ENCODE results near the gene NEO1. TPM values are rescaled to one million over a fixed set of nuclear protein-coding genes. Genes with fewer than 3 reads are reported as not detected.

Gene NEO1
- total and polyA plus RNA-seq, 2 experiments from 2014 or later, result 39.1 to 64.0 TPM

GRCh38 chr15:73268457-73268856 is 216.2 kb downstream of the NEO1 start:
- TF ChIP-seq CTCF (IDR thresholded peaks at IDR 0.05; ENCODE audit: poor library complexity), result no peak
- no peak for TF ChIP-seq EZH2phosphoT487 (IDR thresholded peaks at IDR 0.05; ENCODE audit: low read depth, severe bottlenecking, unreplicated experiment)
- no peak for TF ChIP-seq EZH2 (IDR thresholded peaks at IDR 0.05; ENCODE audit: borderline replicate concordance)
- peaks cover 12% of the 10 kb centered on the region for H3K4me1 ChIP-seq (ENCODE audit: insufficient read depth)
- H3K4me3 ChIP-seq, result no peak overlapping the region
- H3K9me3 ChIP-seq (ENCODE audit: low read depth), result no peaks in the 10 kb centered on the region
- no peak overlapping the region for H3K27ac ChIP-seq
- H3K27me3 ChIP-seq, result no peaks in the 10 kb centered on the region
- no peaks in the 10 kb centered on the region for H3K79me2 ChIP-seq
- H3K4me2 ChIP-seq, result no peak overlapping the region
- WGBS (ENCODE audit: low lambda C conversion rate, missing lambda C conversion rate), result 97% methylated on average over 1 of the region's 1 CpG
- H3K9me2 ChIP-seq (replicated peaks; ENCODE audit: insufficient read depth), result no peaks in the 10 kb centered on the region
- DNase-seq (ENCODE audit: low spot score), result no peak
- H2AFZ ChIP-seq, result no peak overlapping the region
- no peaks in the 10 kb centered on the region for H3K36me3 ChIP-seq (replicated peaks; ENCODE audit: insufficient read depth, low read depth)
- H4K20me1 ChIP-seq (ENCODE audit: insufficient read depth, poor library complexity, severe bottlenecking), result no peaks in the 10 kb centered on the region

GRCh38 chr15:73270366-73271097 is 218.3 kb downstream of the NEO1 start:
- DNase-seq (ENCODE audit: low spot score), result no peak
- H3K27me3 ChIP-seq, result no peaks in the 10 kb centered on the region
- H3K4me2 ChIP-seq, result no peak overlapping the region
- no peaks in the 10 kb centered on the region for H3K36me3 ChIP-seq (replicated peaks; ENCODE audit: insufficient read depth, low read depth)
- no peaks in the 10 kb centered on the region for H3K9me3 ChIP-seq (ENCODE audit: low read depth)
- H3K4me1 ChIP-seq (ENCODE audit: insufficient read depth), result peaks cover 12% of the 10 kb centered on the region
- TF ChIP-seq EZH2 (IDR thresholded peaks at IDR 0.05; ENCODE audit: borderline replicate concordance), result no peak
- no peak for TF ChIP-seq EZH2phosphoT487 (IDR thresholded peaks at IDR 0.05; ENCODE audit: low read depth, severe bottlenecking, unreplicated experiment)
- TF ChIP-seq CTCF (IDR thresholded peaks at IDR 0.05; ENCODE audit: poor library complexity), result no peak
- H4K20me1 ChIP-seq (ENCODE audit: insufficient read depth, poor library complexity, severe bottlenecking), result no peaks in the 10 kb centered on the region
- H3K4me3 ChIP-seq, result no peak overlapping the region
- no peaks in the 10 kb centered on the region for H3K79me2 ChIP-seq
- WGBS (ENCODE audit: low lambda C conversion rate, missing lambda C conversion rate), result 77% methylated on average over 3 of the region's 3 CpGs
- H2AFZ ChIP-seq, result no peak overlapping the region
- H3K9me2 ChIP-seq (replicated peaks; ENCODE audit: insufficient read depth), result no peaks in the 10 kb centered on the region
- peak overlapping the region; percentile 8 for H3K27ac ChIP-seq

- no peaks in the 10 kb centered on the region for H3K9me3 ChIP-seq (ENCODE audit: low read depth)
- no peaks in the 10 kb centered on the region for H3K9me2 ChIP-seq (replicated peaks; ENCODE audit: insufficient read depth)
- H3K36me3 ChIP-seq (replicated peaks; ENCODE audit: insufficient read depth, low read depth), result no peaks in the 10 kb centered on the region
- H3K4me2 ChIP-seq, result no peak overlapping the region
- H4K20me1 ChIP-seq (ENCODE audit: insufficient read depth, poor library complexity, severe bottlenecking), result no peaks in the 10 kb centered on the region
- peaks cover 12% of the 10 kb centered on the region for H3K4me1 ChIP-seq (ENCODE audit: insufficient read depth)
- TF ChIP-seq EZH2phosphoT487 (IDR thresholded peaks at IDR 0.05; ENCODE audit: low read depth, severe bottlenecking, unreplicated experiment) (no peak), CTCF (IDR thresholded peaks at IDR 0.05; ENCODE audit: poor library complexity) (peak; percentile 75), EZH2 (IDR thresholded peaks at IDR 0.05; ENCODE audit: borderline replicate concordance) (no peak)
- peak; percentile 77 for DNase-seq (ENCODE audit: low spot score)
- no peaks in the 10 kb centered on the region for H3K27me3 ChIP-seq
- no peak overlapping the region for H2AFZ ChIP-seq
- no peak overlapping the region for H3K4me3 ChIP-seq
- H3K79me2 ChIP-seq, result no peaks in the 10 kb centered on the region
- no peak overlapping the region for H3K27ac ChIP-seq
- WGBS (ENCODE audit: low lambda C conversion rate, missing lambda C conversion rate), result 42% methylated on average over 5 of the region's 5 CpGs
These were observed 221.1 kb downstream of the NEO1 start for GRCh38 chr15:73273181-73274002.

Data from hepatocyte (in vitro differentiated cells).